Neural progenitor cell (in vitro differentiated cells): ENCODE measurements around the gene MAP2.

Source experiments
- EZH2 ChIP-seq: fragments of 200-600 bp; sonication (generic); IDR thresholded peaks from 2 replicates; pipeline ENCODE4 v1.6.1; 2017; ENCODE audit warnings: antibody characterized with exemption, mild to moderate bottlenecking, moderate library complexity
- EZH2phosphoT487 ChIP-seq: fragments of 200-600 bp; sonication (generic); IDR thresholded peaks from 2 replicates; pipeline ENCODE4 v1.6.1; 2017; ENCODE audit warnings: antibody characterized with exemption
- TF ChIP-seq, protein P1 (sequence below): fragments of 200-600 bp; sonication (generic); IDR thresholded peaks from 2 replicates; pipeline ENCODE4 v1.5.1; 2017; ENCODE audit warnings: antibody characterized with exemption, mild to moderate bottlenecking

DNA sequence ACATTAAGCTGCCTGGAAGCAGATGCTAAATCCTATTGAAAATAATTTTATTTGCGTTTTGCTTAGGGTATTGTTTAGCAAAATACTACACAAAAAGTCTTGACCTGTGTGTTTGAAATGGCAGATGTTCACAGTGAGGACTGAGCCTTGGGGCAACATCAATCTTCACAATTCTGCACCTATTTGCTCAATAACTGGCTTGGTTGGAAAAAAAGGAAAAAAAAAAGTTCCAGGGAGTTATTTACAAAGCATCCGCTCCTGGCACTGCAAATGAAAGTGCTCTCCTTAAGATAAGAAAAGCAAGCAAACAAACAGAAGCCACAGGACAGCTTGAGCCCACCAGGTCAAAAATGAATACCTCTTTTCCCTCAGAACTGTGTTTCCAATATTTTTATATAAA, 77.7 kb downstream of the MAP2 start:
- TF ChIP-seq, protein P1, sequence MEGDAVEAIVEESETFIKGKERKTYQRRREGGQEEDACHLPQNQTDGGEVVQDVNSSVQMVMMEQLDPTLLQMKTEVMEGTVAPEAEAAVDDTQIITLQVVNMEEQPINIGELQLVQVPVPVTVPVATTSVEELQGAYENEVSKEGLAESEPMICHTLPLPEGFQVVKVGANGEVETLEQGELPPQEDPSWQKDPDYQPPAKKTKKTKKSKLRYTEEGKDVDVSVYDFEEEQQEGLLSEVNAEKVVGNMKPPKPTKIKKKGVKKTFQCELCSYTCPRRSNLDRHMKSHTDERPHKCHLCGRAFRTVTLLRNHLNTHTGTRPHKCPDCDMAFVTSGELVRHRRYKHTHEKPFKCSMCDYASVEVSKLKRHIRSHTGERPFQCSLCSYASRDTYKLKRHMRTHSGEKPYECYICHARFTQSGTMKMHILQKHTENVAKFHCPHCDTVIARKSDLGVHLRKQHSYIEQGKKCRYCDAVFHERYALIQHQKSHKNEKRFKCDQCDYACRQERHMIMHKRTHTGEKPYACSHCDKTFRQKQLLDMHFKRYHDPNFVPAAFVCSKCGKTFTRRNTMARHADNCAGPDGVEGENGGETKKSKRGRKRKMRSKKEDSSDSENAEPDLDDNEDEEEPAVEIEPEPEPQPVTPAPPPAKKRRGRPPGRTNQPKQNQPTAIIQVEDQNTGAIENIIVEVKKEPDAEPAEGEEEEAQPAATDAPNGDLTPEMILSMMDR = no peak
- no peak for TF ChIP-seq EZH2phosphoT487
- no peak for TF ChIP-seq EZH2
